Endothelial cell of umbilical vein (primary cell): Measurements from ENCODE around the gene TOMM20.

Source experiments
- CTCF ChIP-seq, 2 donors: IDR thresholded peaks; 1 replicate in 1 of 2; 2 replicates in 1 of 2; pipeline ENCODE4 v1.5.1; 2011; ENCODE audit warnings: low read length in 2 of 2, mild to moderate bottlenecking in 2 of 2, moderate library complexity in 2 of 2, control low read depth in 1 of 2, inconsistent platforms in 1 of 2, low read depth in 1 of 2; ENCODE audit not compliant: insufficient read depth in 1 of 2; ENCODE audit errors: extremely low read depth in 1 of 2
- EZH2 ChIP-seq: IDR thresholded peaks from 2 replicates; pipeline ENCODE4 v1.6.1; 2012; ENCODE audit warnings: borderline replicate concordance, low read depth, mild to moderate bottlenecking, moderate library complexity, low read length, inconsistent platforms; ENCODE audit not compliant: severe bottlenecking
- FOS ChIP-seq: IDR thresholded peaks from 2 replicates; pipeline ENCODE4 v1.6.1; 2011; ENCODE audit warnings: mild to moderate bottlenecking, low read length, moderate library complexity, borderline replicate concordance; ENCODE audit not compliant: insufficient read depth
- GATA2 ChIP-seq: IDR thresholded peaks from 2 replicates; pipeline ENCODE4 v1.7.0; 2011; ENCODE audit warnings: low read depth, mild to moderate bottlenecking, moderate library complexity, mixed read lengths, low read length; ENCODE audit not compliant: insufficient read length, insufficient read depth
- JUN ChIP-seq: IDR thresholded peaks from 2 replicates; pipeline ENCODE4 v1.6.1; 2011; ENCODE audit warnings: borderline replicate concordance, low read depth; ENCODE audit not compliant: insufficient read length, insufficient read depth
- POLR2A ChIP-seq: IDR thresholded peaks from 2 replicates; pipeline ENCODE4 v1.6.1; 2012; ENCODE audit warnings: low read depth, mild to moderate bottlenecking, control low read depth, low read length
- POLR2AphosphoS5 ChIP-seq: IDR thresholded peaks from 2 replicates; pipeline ENCODE4 v1.6.1; 2012; ENCODE audit warnings: low read depth, mild to moderate bottlenecking, control low read depth, low read length, moderate library complexity; ENCODE audit not compliant: insufficient read depth
- TF ChIP-seq, protein P1 (sequence below): IDR thresholded peaks from 2 replicates; pipeline ENCODE4 v1.6.1; 2011; ENCODE audit not compliant: insufficient read depth, insufficient read length

DNA sequence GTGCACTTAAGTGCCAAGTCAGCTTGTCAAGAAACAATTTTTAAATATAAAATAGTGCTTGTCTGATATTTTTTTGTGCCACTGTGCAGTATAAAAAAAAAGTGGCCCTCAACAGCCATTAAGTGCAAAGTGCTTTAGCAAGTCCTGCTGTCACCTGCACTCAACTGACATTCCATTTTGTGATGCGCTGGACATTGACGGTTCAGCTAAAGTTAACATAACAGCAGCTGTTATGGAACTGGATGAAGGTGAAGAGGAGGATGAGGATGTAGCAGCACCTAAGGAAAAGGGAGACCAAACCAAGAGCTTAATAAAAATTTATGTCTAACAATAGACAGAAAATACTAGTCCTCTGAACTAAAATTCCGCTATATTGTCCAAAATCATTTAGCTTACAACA, 39.7 kb upstream of the TOMM20 start:
- TF ChIP-seq POLR2A (no peak), CTCF (IDR thresholded peaks at IDR 0.05; ENCODE audit: extremely low read depth in 1 of 2, insufficient read depth in 1 of 2, low read depth in 1 of 2, low read length in 2 of 2) (no peak), POLR2AphosphoS5 (no peak), GATA2 (no peak), EZH2 (no peak), FOS (no peak), JUN (no peak)
- TF ChIP-seq, protein P1, sequence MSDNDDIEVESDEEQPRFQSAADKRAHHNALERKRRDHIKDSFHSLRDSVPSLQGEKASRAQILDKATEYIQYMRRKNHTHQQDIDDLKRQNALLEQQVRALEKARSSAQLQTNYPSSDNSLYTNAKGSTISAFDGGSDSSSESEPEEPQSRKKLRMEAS = no peak
